ENCODE measurements around the gene RNASE8.

Gene RNASE8

GRCh38 chr14:21098076-21098891 lies 40.7 kb downstream of the RNASE8 start, which contains the start of gene ZNF219:
Gene ZNF219 (minus strand): TSS chr14:21098655. CDS start chr14:21093591, 5,064 bp downstream.
- Histone ChIP-seq H3K36me3 (replicated peaks; ENCODE audit: low read depth, low read length) (no peaks in the 10 kb centered on the region), H3K4me3 (ENCODE audit: low read length) (peak within 1 kb of the TSS; percentile 94), H3K4me2 (ENCODE audit: low read length) (peak within 1 kb of the TSS; percentile 89), H3K27me3 (ENCODE audit: low read depth, low read length) (no peaks in the 10 kb centered on the region), H4K20me1 (ENCODE audit: insufficient read depth, low read length) (no peaks in the 10 kb centered on the region), H3K4me1 (ENCODE audit: low read length) (peaks cover 23% of the 10 kb centered on the region), H3K9ac (ENCODE audit: low read length) (peak within 1 kb of the TSS; percentile 79), H2AFZ (ENCODE audit: low read depth, low read length) (peak within 1 kb of the TSS; percentile 74), H3K79me2 (ENCODE audit: low read length) (no peaks in the 10 kb centered on the region), H3K9me3 (ENCODE audit: insufficient read depth, low read length) (no peaks in the 10 kb centered on the region), H3K27ac (ENCODE audit: low read length) (no peak within 1 kb of the TSS)
- TF ChIP-seq CTCF (IDR thresholded peaks at IDR 0.05; ENCODE audit: low read depth, low read length) (no peak), EZH2phosphoT487 (IDR thresholded peaks at IDR 0.05; ENCODE audit: low read depth) (no peak)

- TF ChIP-seq EZH2phosphoT487 (IDR thresholded peaks at IDR 0.05; ENCODE audit: low read depth) (no peak), CTCF (IDR thresholded peaks at IDR 0.05; ENCODE audit: low read depth, low read length) (no peak)
- Histone ChIP-seq H3K36me3 (replicated peaks; ENCODE audit: low read depth, low read length) (no peaks in the 10 kb centered on the region), H3K27me3 (ENCODE audit: low read depth, low read length) (no peaks in the 10 kb centered on the region), H3K27ac (ENCODE audit: low read length) (no peak overlapping the region), H3K9me3 (ENCODE audit: insufficient read depth, low read length) (no peaks in the 10 kb centered on the region), H4K20me1 (ENCODE audit: insufficient read depth, low read length) (no peaks in the 10 kb centered on the region), H2AFZ (ENCODE audit: low read depth, low read length) (peak overlapping the region; percentile 74), H3K4me3 (ENCODE audit: low read length) (peak overlapping the region; percentile 94), H3K4me1 (ENCODE audit: low read length) (peaks cover 23% of the 10 kb centered on the region), H3K4me2 (ENCODE audit: low read length) (peak overlapping the region; percentile 89), H3K79me2 (ENCODE audit: low read length) (no peaks in the 10 kb centered on the region), H3K9ac (ENCODE audit: low read length) (peak overlapping the region; percentile 79)
Observed at GRCh38 chr14:21098892-21099595, 41.4 kb downstream of the RNASE8 start.

GRCh38 chr14:21099596-21099985 lies 42.0 kb downstream of the RNASE8 start:
- H3K27me3 ChIP-seq (ENCODE audit: low read depth, low read length) = no peaks in the 10 kb centered on the region
- no peak overlapping the region for H3K27ac ChIP-seq (ENCODE audit: low read length)
- no peaks in the 10 kb centered on the region for H3K9me3 ChIP-seq (ENCODE audit: insufficient read depth, low read length)
- peak overlapping the region; percentile 94 for H3K4me3 ChIP-seq (ENCODE audit: low read length)
- H3K79me2 ChIP-seq (ENCODE audit: low read length) = no peaks in the 10 kb centered on the region
- peak overlapping the region; percentile 89 for H3K4me2 ChIP-seq (ENCODE audit: low read length)
- H4K20me1 ChIP-seq (ENCODE audit: insufficient read depth, low read length) = no peaks in the 10 kb centered on the region
- H3K9ac ChIP-seq (ENCODE audit: low read length) = peak overlapping the region; percentile 79
- no peak overlapping the region for H2AFZ ChIP-seq (ENCODE audit: low read depth, low read length)
- H3K4me1 ChIP-seq (ENCODE audit: low read length) = peaks cover 23% of the 10 kb centered on the region
- no peaks in the 10 kb centered on the region for H3K36me3 ChIP-seq (replicated peaks; ENCODE audit: low read depth, low read length)
- TF ChIP-seq EZH2phosphoT487 (IDR thresholded peaks at IDR 0.05; ENCODE audit: low read depth) (no peak), CTCF (IDR thresholded peaks at IDR 0.05; ENCODE audit: low read depth, low read length) (no peak)

- Histone ChIP-seq H3K27me3 (ENCODE audit: low read depth, low read length) (no peaks in the 10 kb centered on the region), H3K4me3 (ENCODE audit: low read length) (no peak within 1 kb of the TSS), H3K4me2 (ENCODE audit: low read length) (no peak within 1 kb of the TSS), H3K9ac (ENCODE audit: low read length) (no peak within 1 kb of the TSS), H3K4me1 (ENCODE audit: low read length) (peaks cover 30% of the 10 kb centered on the region), H4K20me1 (ENCODE audit: insufficient read depth, low read length) (no peaks in the 10 kb centered on the region), H2AFZ (ENCODE audit: low read depth, low read length) (no peak within 1 kb of the TSS), H3K36me3 (replicated peaks; ENCODE audit: low read depth, low read length) (no peaks in the 10 kb centered on the region), H3K79me2 (ENCODE audit: low read length) (no peaks in the 10 kb centered on the region), H3K9me3 (ENCODE audit: insufficient read depth, low read length) (no peaks in the 10 kb centered on the region), H3K27ac (ENCODE audit: low read length) (no peak within 1 kb of the TSS)
- TF ChIP-seq CTCF (IDR thresholded peaks at IDR 0.05; ENCODE audit: low read depth, low read length) (no peak), EZH2phosphoT487 (IDR thresholded peaks at IDR 0.05; ENCODE audit: low read depth) (no peak)
Observed at GRCh38 chr14:21100931-21101330, 43.3 kb downstream of the RNASE8 start, which contains the start of gene TMEM253. Gene TMEM253 (plus strand): TSS chr14:21101066. CDS start chr14:21101344, 278 bp downstream.

All from OCI-LY3 (cell line).